K562 (cell line): ENCODE measurements around the gene LAPTM5. TPM values are rescaled to one million over a fixed set of nuclear protein-coding genes. Genes with fewer than 3 reads are reported as not detected.

Experiments used
- ATF4 ChIP-seq: fragments of 450-650 bp; formaldehyde crosslinking; IDR thresholded peaks from 2 replicates; pipeline ENCODE4 v1.4.0; 2022; ENCODE audit warnings: mild to moderate bottlenecking, moderate library complexity
- CBFA2T3 ChIP-seq: fragments of 450-650 bp; IDR thresholded peaks from 2 replicates; pipeline ENCODE4 v1.6.1; 2017
- CBX3 ChIP-seq, 2 experiments: IDR thresholded peaks; 1 replicate in 1 of 2; 2 replicates in 1 of 2; pipeline ENCODE4 v1.6.1; 2012; ENCODE audit warnings: inconsistent platforms in 2 of 2, low read length in 2 of 2, borderline replicate concordance in 1 of 2, control low read depth in 1 of 2
- EWSR1 ChIP-seq: fragments of 450-650 bp; IDR thresholded peaks from 2 replicates; pipeline ENCODE4 v1.6.1; 2018; ENCODE audit warnings: borderline replicate concordance, mild to moderate bottlenecking, low read depth, moderate library complexity; ENCODE audit not compliant: partially characterized antibody
- MTA2 ChIP-seq: fragments of 450-650 bp; IDR thresholded peaks from 2 replicates; pipeline ENCODE4 v1.6.1; 2016; ENCODE audit warnings: low read depth
- PHTF2 ChIP-seq: fragments of 250-450 bp; sonication (Bioruptor Pico); IDR thresholded peaks from 2 replicates; pipeline ENCODE4 v1.5.0; 2021; ENCODE audit warnings: mild to moderate bottlenecking
- PKNOX1 ChIP-seq: fragments of 450-650 bp; IDR thresholded peaks from 2 replicates; pipeline ENCODE4 v1.6.1; 2016
- PYGO2 ChIP-seq: fragments of 450-650 bp; IDR thresholded peaks from 2 replicates; pipeline ENCODE4 v1.6.1; 2016; ENCODE audit warnings: mild to moderate bottlenecking, missing genetic modification characterization, moderate library complexity, missing compliant biosample characterization
- TGIF2 ChIP-seq: sonication (generic); formaldehyde crosslinking; IDR thresholded peaks from 2 replicates; pipeline ENCODE4 v1.8.1; 2022; ENCODE audit warnings: mild to moderate bottlenecking, missing genetic modification reagents, moderate library complexity
- ZNF263 ChIP-seq: sonication (generic); formaldehyde crosslinking; IDR thresholded peaks from 2 replicates; pipeline ENCODE4 v1.8.0; 2022; ENCODE audit warnings: mild to moderate bottlenecking, missing genetic modification reagents, borderline replicate concordance
- polyA plus RNA-seq, 8 experiments: library from polyadenylated mRNA; depleted of rRNA in 4 of 8; stranded (reverse) in 5 of 8; unstranded in 3 of 8; fragments of >200 nt; fragmentation: Nextera tagmentation in 2 of 8; fragmentation: Illumina TruSeq in 1 of 8; extraction: Ambion mirVana in 2 of 8; extraction: Trizol in 1 of 8; gene quantifications; 2 replicates each; pipeline versions ENCODE4 v1.2.1 to v1.2.3, GENCODE V29; 2011 to 2014; ENCODE audit warnings: inconsistent platforms in 1 of 8, missing spikeins in 1 of 8
- total RNA-seq, 7 experiments: library from RNA; depleted of rRNA in 6 of 7; stranded (reverse); fragments of >200 nt in 6 of 7; fragmentation: Illumina TruSeq in 2 of 7; extraction: Trizol in 2 of 7; gene quantifications; 2 replicates each; pipeline versions ENCODE4 v1.2.1 to v1.2.3, GENCODE V29; 2011 to 2021; ENCODE audit warnings: low replicate concordance in 1 of 7
- TF ChIP-seq, protein P1 (sequence below), 2 experiments: fragments of 450-650 bp; conservative IDR thresholded peaks; 2 replicates each; pipeline ENCODE4 v1.6.1; 2017; ENCODE audit warnings: mild to moderate bottlenecking in 2 of 2, moderate library complexity in 2 of 2
- TF ChIP-seq, protein P2 (sequence below): fragments of 200-800 bp; sonication (Bioruptor generic); IDR thresholded peaks from 2 replicates; pipeline ENCODE4 v1.6.1; 2016; ENCODE audit warnings: missing genetic modification characterization, missing compliant biosample characterization

Gene LAPTM5
- total and polyA plus RNA-seq, 9 of the 15 experiments (the other 6 are each of a cell fraction or from before 2014, with no cell fraction given), result 2.4 to 47.3 (median 20.3) TPM

GRCh38 chr1:30765556-30766434 lies 8.2 kb upstream of the LAPTM5 start (continued):
- TF ChIP-seq, protein P1, sequence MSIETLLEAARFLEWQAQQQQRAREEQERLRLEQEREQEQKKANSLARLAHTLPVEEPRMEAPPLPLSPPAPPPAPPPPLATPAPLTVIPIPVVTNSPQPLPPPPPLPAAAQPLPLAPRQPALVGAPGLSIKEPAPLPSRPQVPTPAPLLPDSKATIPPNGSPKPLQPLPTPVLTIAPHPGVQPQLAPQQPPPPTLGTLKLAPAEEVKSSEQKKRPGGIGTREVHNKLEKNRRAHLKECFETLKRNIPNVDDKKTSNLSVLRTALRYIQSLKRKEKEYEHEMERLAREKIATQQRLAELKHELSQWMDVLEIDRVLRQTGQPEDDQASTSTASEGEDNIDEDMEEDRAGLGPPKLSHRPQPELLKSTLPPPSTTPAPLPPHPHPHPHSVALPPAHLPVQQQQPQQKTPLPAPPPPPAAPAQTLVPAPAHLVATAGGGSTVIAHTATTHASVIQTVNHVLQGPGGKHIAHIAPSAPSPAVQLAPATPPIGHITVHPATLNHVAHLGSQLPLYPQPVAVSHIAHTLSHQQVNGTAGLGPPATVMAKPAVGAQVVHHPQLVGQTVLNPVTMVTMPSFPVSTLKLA (conservative IDR thresholded peaks at IDR 0.05), result peak in 1 of 2 experiments; percentile 26; a peak in 2 of 4 replicates
- TF ChIP-seq CBX3 (IDR thresholded peaks at IDR 0.05; ENCODE audit: borderline replicate concordance in 1 of 2, low read length in 2 of 2) (peak in 1 of 2 experiments; percentile 56; a peak in 1 of 3 replicates), EWSR1 (no peak), PKNOX1 (no peak; the same call in 1 of the 2 replicates), PYGO2 (no peak), ATF4 (CRISPR knock-in tag) (peak; percentile 26; the same call in 1 of the 2 replicates), TGIF2 (no peak), ZNF263 (CRISPR knock-in tag) (0 out of 2 replicates have a peak, but pooled peaks have one; percentile 22), CBFA2T3 (no peak), MTA2 (no peak), PHTF2 (CRISPR knock-in tag) (no peak)
- TF ChIP-seq, protein P2, sequence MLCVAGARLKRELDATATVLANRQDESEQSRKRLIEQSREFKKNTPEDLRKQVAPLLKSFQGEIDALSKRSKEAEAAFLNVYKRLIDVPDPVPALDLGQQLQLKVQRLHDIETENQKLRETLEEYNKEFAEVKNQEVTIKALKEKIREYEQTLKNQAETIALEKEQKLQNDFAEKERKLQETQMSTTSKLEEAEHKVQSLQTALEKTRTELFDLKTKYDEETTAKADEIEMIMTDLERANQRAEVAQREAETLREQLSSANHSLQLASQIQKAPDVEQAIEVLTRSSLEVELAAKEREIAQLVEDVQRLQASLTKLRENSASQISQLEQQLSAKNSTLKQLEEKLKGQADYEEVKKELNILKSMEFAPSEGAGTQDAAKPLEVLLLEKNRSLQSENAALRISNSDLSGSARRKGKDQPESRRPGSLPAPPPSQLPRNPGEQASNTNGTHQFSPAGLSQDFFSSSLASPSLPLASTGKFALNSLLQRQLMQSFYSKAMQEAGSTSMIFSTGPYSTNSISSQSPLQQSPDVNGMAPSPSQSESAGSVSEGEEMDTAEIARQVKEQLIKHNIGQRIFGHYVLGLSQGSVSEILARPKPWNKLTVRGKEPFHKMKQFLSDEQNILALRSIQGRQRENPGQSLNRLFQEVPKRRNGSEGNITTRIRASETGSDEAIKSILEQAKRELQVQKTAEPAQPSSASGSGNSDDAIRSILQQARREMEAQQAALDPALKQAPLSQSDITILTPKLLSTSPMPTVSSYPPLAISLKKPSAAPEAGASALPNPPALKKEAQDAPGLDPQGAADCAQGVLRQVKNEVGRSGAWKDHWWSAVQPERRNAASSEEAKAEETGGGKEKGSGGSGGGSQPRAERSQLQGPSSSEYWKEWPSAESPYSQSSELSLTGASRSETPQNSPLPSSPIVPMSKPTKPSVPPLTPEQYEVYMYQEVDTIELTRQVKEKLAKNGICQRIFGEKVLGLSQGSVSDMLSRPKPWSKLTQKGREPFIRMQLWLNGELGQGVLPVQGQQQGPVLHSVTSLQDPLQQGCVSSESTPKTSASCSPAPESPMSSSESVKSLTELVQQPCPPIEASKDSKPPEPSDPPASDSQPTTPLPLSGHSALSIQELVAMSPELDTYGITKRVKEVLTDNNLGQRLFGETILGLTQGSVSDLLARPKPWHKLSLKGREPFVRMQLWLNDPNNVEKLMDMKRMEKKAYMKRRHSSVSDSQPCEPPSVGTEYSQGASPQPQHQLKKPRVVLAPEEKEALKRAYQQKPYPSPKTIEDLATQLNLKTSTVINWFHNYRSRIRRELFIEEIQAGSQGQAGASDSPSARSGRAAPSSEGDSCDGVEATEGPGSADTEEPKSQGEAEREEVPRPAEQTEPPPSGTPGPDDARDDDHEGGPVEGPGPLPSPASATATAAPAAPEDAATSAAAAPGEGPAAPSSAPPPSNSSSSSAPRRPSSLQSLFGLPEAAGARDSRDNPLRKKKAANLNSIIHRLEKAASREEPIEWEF (CRISPR knock-in tag), result 0 out of 2 replicates have a peak, but pooled peaks have one; percentile 36
